GM23338 (cell line): Measurements from ENCODE around the gene CBX5. TPM values are rescaled to one million over a fixed set of nuclear protein-coding genes. Genes with fewer than 3 reads are reported as not detected.

ENCODE experiments used
- ATAC-seq: fragments of 200-7000 bp; cut with Tn5 transposase; 3 replicates; pipeline ENCODE4 v1.9.1; 2020
- DNase-seq: peaks from one replicate; pipeline ENCODE4 v3.0.0-alpha.2; 2015; ENCODE audit warnings: low spot score
- H2AFZ ChIP-seq: fragments of 200-600 bp; sonication (generic); 2 replicates; pipeline ENCODE4 v1.8.0; 2016; ENCODE audit warnings: antibody characterized with exemption, mild to moderate bottlenecking, moderate library complexity
- H3F3A ChIP-seq: fragments of 200-600 bp; sonication (generic); replicated peaks from 2 replicates; pipeline ENCODE4 v1.8.0; 2017; ENCODE audit warnings: antibody characterized with exemption, mixed run types, low read depth
- H3K27ac ChIP-seq: fragments of 200-600 bp; sonication (generic); 2 replicates; pipeline ENCODE4 v1.6.1; 2016; ENCODE audit warnings: low read depth
- H3K27me3 ChIP-seq: fragments of 200-600 bp; sonication (generic); 2 replicates; pipeline ENCODE4 v1.8.0; 2016; ENCODE audit warnings: mild to moderate bottlenecking, mixed run types, moderate library complexity; ENCODE audit not compliant: insufficient read depth
- H3K36me3 ChIP-seq: fragments of 200-600 bp; sonication (generic); 2 replicates; pipeline ENCODE4 v1.8.0; 2016; ENCODE audit warnings: mild to moderate bottlenecking; ENCODE audit not compliant: insufficient read depth
- H3K4me1 ChIP-seq: fragments of 200-600 bp; sonication (generic); 2 replicates; pipeline ENCODE4 v1.8.0; 2016; ENCODE audit warnings: mild to moderate bottlenecking, moderate library complexity; ENCODE audit not compliant: insufficient read depth
- H3K4me2 ChIP-seq: fragments of 200-600 bp; sonication (generic); 2 replicates; pipeline ENCODE4 v1.7.1; 2017; ENCODE audit warnings: mixed run types
- H3K4me3 ChIP-seq: fragments of 200-600 bp; sonication (generic); 2 replicates; pipeline ENCODE4 v1.6.1; 2016; ENCODE audit warnings: mixed run types
- H3K79me2 ChIP-seq: fragments of 200-600 bp; sonication (generic); replicated peaks from 2 replicates; pipeline ENCODE4 v1.8.0; 2017; ENCODE audit warnings: mild to moderate bottlenecking; ENCODE audit not compliant: insufficient read depth
- H3K9me2 ChIP-seq: fragments of 200-600 bp; sonication (generic); 2 replicates; pipeline ENCODE4 v1.8.0; 2017; ENCODE audit not compliant: insufficient read depth
- H4K20me1 ChIP-seq: fragments of 200-600 bp; sonication (generic); replicated peaks from 2 replicates; pipeline ENCODE4 v1.8.0; 2017; ENCODE audit warnings: mild to moderate bottlenecking; ENCODE audit not compliant: insufficient read depth
- H3K27ac Mint-ChIP-seq: 2 replicates; pipeline ENCODE4 v1.8.0; 2020; ENCODE audit warnings: inconsistent platforms, mild to moderate bottlenecking, moderate library complexity, mixed read lengths
- H3K27me3 Mint-ChIP-seq: 3 replicates; pipeline ENCODE4 v1.8.0; 2022; ENCODE audit warnings: low read depth, mild to moderate bottlenecking, moderate library complexity, mixed read lengths, inconsistent platforms; ENCODE audit not compliant: insufficient read depth, poor library complexity
- H3K36me3 Mint-ChIP-seq: 3 replicates; pipeline ENCODE4 v1.8.0; 2021; ENCODE audit warnings: low read depth, mild to moderate bottlenecking, inconsistent platforms, moderate library complexity, mixed read lengths
- H3K4me1 Mint-ChIP-seq: 3 replicates; pipeline ENCODE4 v1.8.0; 2020; ENCODE audit warnings: mild to moderate bottlenecking, inconsistent platforms, mixed read lengths
- H3K4me3 Mint-ChIP-seq: 3 replicates; pipeline ENCODE4 v1.8.0; 2021; ENCODE audit warnings: moderate library complexity, mild to moderate bottlenecking, inconsistent platforms, mixed read lengths
- H3K9me3 Mint-ChIP-seq: 3 replicates; pipeline ENCODE4 v1.8.0; 2020; ENCODE audit warnings: moderate library complexity, mild to moderate bottlenecking, inconsistent platforms, mixed read lengths
- CREB1 ChIP-seq: fragments of 250-450 bp; sonication (Bioruptor Pico); IDR thresholded peaks from 2 replicates; pipeline ENCODE4 v1.5.0; 2020; ENCODE audit warnings: low read depth, mild to moderate bottlenecking, moderate library complexity
- EZH2 ChIP-seq: fragments of 200-600 bp; sonication (generic); IDR thresholded peaks from one replicate; pipeline ENCODE4 v1.8.0; 2017; ENCODE audit warnings: antibody characterized with exemption, mild to moderate bottlenecking, low read depth; ENCODE audit not compliant: unreplicated experiment
- EZH2phosphoT487 ChIP-seq: fragments of 200-600 bp; sonication (generic); IDR thresholded peaks from one replicate; pipeline ENCODE4 v1.8.1; 2018; ENCODE audit warnings: antibody characterized with exemption; ENCODE audit not compliant: unreplicated experiment
- JUNB ChIP-seq: IDR thresholded peaks from one replicate; pipeline ENCODE4 v1.6.1; 2016; ENCODE audit warnings: antibody characterized with exemption; ENCODE audit not compliant: unreplicated experiment
- NANOG ChIP-seq: IDR thresholded peaks from 2 replicates; pipeline ENCODE4 v1.6.1; 2016; ENCODE audit warnings: antibody characterized with exemption, borderline replicate concordance
- POLR2AphosphoS5 ChIP-seq: IDR thresholded peaks from 2 replicates; pipeline ENCODE4 v1.6.1; 2016; ENCODE audit warnings: antibody characterized with exemption, low read depth
- STAT1 ChIP-seq: IDR thresholded peaks from one replicate; pipeline ENCODE4 v1.6.1; 2016; ENCODE audit warnings: antibody characterized with exemption; ENCODE audit not compliant: unreplicated experiment
- ZNF114 ChIP-seq: fragments of 250-450 bp; sonication (Bioruptor Pico); IDR thresholded peaks from 2 replicates; pipeline ENCODE4 v1.5.0; 2020; ENCODE audit warnings: mild to moderate bottlenecking, moderate library complexity
- ZNF331 ChIP-seq: fragments of 250-450 bp; sonication (Bioruptor Pico); IDR thresholded peaks from 2 replicates; pipeline ENCODE4 v1.5.0; 2020; ENCODE audit warnings: low read depth, mild to moderate bottlenecking, moderate library complexity
- ZNF462 ChIP-seq: fragments of 250-450 bp; sonication (Bioruptor Pico); IDR thresholded peaks from 2 replicates; pipeline ENCODE4 v1.5.0; 2020; ENCODE audit warnings: mild to moderate bottlenecking, moderate library complexity
- polyA plus RNA-seq: library from polyadenylated mRNA; unstranded; fragments of >200 nt; fragmentation: Nextera tagmentation; extraction: Ambion mirVana; gene quantifications from 2 replicates; pipeline ENCODE4 v1.2.1, GENCODE V29; 2016
- total RNA-seq: library from RNA; depleted of rRNA; stranded (reverse); fragments of >200 nt; shearing (Covaris generic); gene quantifications from 2 replicates; pipeline ENCODE4 v1.2.3, GENCODE V29; 2014
- TF ChIP-seq, protein P1 (sequence below): IDR thresholded peaks from 2 replicates; pipeline ENCODE4 v1.6.1; 2016; ENCODE audit warnings: antibody characterized with exemption
- TF ChIP-seq, protein P2 (sequence below): IDR thresholded peaks from one replicate; pipeline ENCODE4 v1.6.1; 2018; ENCODE audit warnings: antibody characterized with exemption; ENCODE audit not compliant: unreplicated experiment
- TF ChIP-seq, protein P3 (sequence below), 2 experiments: fragments of 200-600 bp in 1 of 2; sonication (generic) in 1 of 2; conservative IDR thresholded peaks; 2 replicates each; pipeline versions ENCODE4 v1.5.1 to v1.6.1; 2016 to 2017; ENCODE audit warnings: antibody characterized with exemption in 2 of 2, low read depth in 2 of 2, mild to moderate bottlenecking in 2 of 2, moderate library complexity in 1 of 2

The CBX5 gene
- total and polyA plus RNA-seq, 2 experiments from 2014 or later: 152 to 212 TPM

GRCh38 chr12:54211920-54212319, 68.0 kb downstream of the CBX5 start:
- Histone ChIP-seq H3K4me3 (no peak overlapping the region), H2AFZ (no peak overlapping the region), H3F3A (peaks cover 9% of the 10 kb centered on the region), H3K9me2 (no peaks in the 10 kb centered on the region), H3K4me2 (no peak overlapping the region), H3K4me1 (peaks cover 17% of the 10 kb centered on the region), H3K79me2 (no peaks in the 10 kb centered on the region), H3K36me3 (no peaks in the 10 kb centered on the region), H3K27me3 (peaks cover 83% of the 10 kb centered on the region), H4K20me1 (no peaks in the 10 kb centered on the region), H3K27ac (no peak overlapping the region)
- Mint-ChIP-seq H3K36me3 (no peaks in the 10 kb centered on the region; the same call in 2 of the 3 replicates), H3K27ac (no peak overlapping the region), H3K4me3 (no peak overlapping the region), H3K9me3 (no peaks in the 10 kb centered on the region; the same call in 2 of the 3 replicates), H3K4me1 (peaks cover 22% of the 10 kb centered on the region), H3K27me3 (peaks cover 57% of the 10 kb centered on the region)
- no peak for ATAC-seq
- DNase-seq: no peak
- TF ChIP-seq ZNF331 (no peak), JUNB (no peak), EZH2 (no peak), EZH2phosphoT487 (no peak), STAT1 (no peak), ZNF114 (CRISPR knock-in tag) (no peak), POLR2AphosphoS5 (no peak), ZNF462 (CRISPR knock-in tag) (no peak), NANOG (no peak), CREB1 (CRISPR knock-in tag) (no peak)
- TF ChIP-seq, protein P1, sequence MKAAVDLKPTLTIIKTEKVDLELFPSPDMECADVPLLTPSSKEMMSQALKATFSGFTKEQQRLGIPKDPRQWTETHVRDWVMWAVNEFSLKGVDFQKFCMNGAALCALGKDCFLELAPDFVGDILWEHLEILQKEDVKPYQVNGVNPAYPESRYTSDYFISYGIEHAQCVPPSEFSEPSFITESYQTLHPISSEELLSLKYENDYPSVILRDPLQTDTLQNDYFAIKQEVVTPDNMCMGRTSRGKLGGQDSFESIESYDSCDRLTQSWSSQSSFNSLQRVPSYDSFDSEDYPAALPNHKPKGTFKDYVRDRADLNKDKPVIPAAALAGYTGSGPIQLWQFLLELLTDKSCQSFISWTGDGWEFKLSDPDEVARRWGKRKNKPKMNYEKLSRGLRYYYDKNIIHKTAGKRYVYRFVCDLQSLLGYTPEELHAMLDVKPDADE: no peak
- TF ChIP-seq, protein P2, sequence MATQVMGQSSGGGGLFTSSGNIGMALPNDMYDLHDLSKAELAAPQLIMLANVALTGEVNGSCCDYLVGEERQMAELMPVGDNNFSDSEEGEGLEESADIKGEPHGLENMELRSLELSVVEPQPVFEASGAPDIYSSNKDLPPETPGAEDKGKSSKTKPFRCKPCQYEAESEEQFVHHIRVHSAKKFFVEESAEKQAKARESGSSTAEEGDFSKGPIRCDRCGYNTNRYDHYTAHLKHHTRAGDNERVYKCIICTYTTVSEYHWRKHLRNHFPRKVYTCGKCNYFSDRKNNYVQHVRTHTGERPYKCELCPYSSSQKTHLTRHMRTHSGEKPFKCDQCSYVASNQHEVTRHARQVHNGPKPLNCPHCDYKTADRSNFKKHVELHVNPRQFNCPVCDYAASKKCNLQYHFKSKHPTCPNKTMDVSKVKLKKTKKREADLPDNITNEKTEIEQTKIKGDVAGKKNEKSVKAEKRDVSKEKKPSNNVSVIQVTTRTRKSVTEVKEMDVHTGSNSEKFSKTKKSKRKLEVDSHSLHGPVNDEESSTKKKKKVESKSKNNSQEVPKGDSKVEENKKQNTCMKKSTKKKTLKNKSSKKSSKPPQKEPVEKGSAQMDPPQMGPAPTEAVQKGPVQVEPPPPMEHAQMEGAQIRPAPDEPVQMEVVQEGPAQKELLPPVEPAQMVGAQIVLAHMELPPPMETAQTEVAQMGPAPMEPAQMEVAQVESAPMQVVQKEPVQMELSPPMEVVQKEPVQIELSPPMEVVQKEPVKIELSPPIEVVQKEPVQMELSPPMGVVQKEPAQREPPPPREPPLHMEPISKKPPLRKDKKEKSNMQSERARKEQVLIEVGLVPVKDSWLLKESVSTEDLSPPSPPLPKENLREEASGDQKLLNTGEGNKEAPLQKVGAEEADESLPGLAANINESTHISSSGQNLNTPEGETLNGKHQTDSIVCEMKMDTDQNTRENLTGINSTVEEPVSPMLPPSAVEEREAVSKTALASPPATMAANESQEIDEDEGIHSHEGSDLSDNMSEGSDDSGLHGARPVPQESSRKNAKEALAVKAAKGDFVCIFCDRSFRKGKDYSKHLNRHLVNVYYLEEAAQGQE: no peak
- TF ChIP-seq, protein P3, sequence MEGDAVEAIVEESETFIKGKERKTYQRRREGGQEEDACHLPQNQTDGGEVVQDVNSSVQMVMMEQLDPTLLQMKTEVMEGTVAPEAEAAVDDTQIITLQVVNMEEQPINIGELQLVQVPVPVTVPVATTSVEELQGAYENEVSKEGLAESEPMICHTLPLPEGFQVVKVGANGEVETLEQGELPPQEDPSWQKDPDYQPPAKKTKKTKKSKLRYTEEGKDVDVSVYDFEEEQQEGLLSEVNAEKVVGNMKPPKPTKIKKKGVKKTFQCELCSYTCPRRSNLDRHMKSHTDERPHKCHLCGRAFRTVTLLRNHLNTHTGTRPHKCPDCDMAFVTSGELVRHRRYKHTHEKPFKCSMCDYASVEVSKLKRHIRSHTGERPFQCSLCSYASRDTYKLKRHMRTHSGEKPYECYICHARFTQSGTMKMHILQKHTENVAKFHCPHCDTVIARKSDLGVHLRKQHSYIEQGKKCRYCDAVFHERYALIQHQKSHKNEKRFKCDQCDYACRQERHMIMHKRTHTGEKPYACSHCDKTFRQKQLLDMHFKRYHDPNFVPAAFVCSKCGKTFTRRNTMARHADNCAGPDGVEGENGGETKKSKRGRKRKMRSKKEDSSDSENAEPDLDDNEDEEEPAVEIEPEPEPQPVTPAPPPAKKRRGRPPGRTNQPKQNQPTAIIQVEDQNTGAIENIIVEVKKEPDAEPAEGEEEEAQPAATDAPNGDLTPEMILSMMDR (conservative IDR thresholded peaks at IDR 0.05; ENCODE audit: low read depth in 2 of 2): no peak
